CD14-positive monocyte (primary cell): ENCODE measurements around the gene HSPA14. TPM values are rescaled to one million over a fixed set of nuclear protein-coding genes. Genes with fewer than 3 reads are reported as not detected.

Experiments
- DNase-seq, 3 donors: peaks; one replicate each; pipeline ENCODE4 v3.0.0-alpha.2; 2011 to 2022
- H2AFZ ChIP-seq: 2 replicates; pipeline ENCODE4 v1.6.0; 2012; ENCODE audit warnings: mild to moderate bottlenecking, low read depth, low read length, inconsistent platforms; ENCODE audit not compliant: insufficient read depth, poor library complexity, severe bottlenecking
- H3K27ac ChIP-seq, 2 donors: 1 replicate in 1 of 2; 2 replicates in 1 of 2; pipeline ENCODE4 v1.5.1; 2012 to 2013; ENCODE audit warnings: low read length in 2 of 2, control low read depth in 1 of 2, inconsistent platforms in 1 of 2, low read depth in 1 of 2, mild to moderate bottlenecking in 1 of 2
- H3K27me3 ChIP-seq, 2 donors: one replicate each; pipeline versions ENCODE4 v1.6.0 to v1.6.1; 2011 to 2013; ENCODE audit warnings: low read length in 2 of 2; ENCODE audit not compliant: control insufficient read depth in 2 of 2, insufficient read depth in 2 of 2
- H3K36me3 ChIP-seq, 2 donors: replicated peaks in 1 of 2; 1 replicate in 1 of 2; 2 replicates in 1 of 2; pipeline versions ENCODE4 v1.5.1 to v1.6.1; 2012 to 2013; ENCODE audit warnings: low read length in 2 of 2, control low read depth in 1 of 2, inconsistent platforms in 1 of 2, mild to moderate bottlenecking in 1 of 2; ENCODE audit not compliant: insufficient read depth in 2 of 2, control insufficient read depth in 1 of 2
- H3K4me1 ChIP-seq, 2 donors: 1 replicate in 1 of 2; 2 replicates in 1 of 2; pipeline versions ENCODE4 v1.5.1 to v1.6.1; 2012 to 2013; ENCODE audit warnings: low read length in 2 of 2, control low read depth in 1 of 2, inconsistent platforms in 1 of 2, mild to moderate bottlenecking in 1 of 2, moderate library complexity in 1 of 2; ENCODE audit not compliant: insufficient read depth in 2 of 2, control insufficient read depth in 1 of 2
- H3K4me2 ChIP-seq: replicated peaks from 2 replicates; pipeline ENCODE3; 2012; ENCODE audit warnings: low read length, moderate library complexity, mild to moderate bottlenecking; ENCODE audit not compliant: poor library complexity, severe bottlenecking; ENCODE audit errors: extremely low read depth
- H3K4me3 ChIP-seq, 3 experiments: fragments of 200-600 bp in 1 of 3; sonication (generic) in 1 of 3; replicated peaks in 1 of 3; 1 replicate in 2 of 3; 2 replicates in 1 of 3; pipeline ENCODE4 v1.5.1; 2011 to 2013; ENCODE audit warnings: low read length in 3 of 3, mild to moderate bottlenecking in 3 of 3, control low read depth in 2 of 3, low read depth in 2 of 3, inconsistent platforms in 1 of 3, moderate library complexity in 1 of 3
- H3K79me2 ChIP-seq: 2 replicates; pipeline ENCODE4 v1.6.0; 2012; ENCODE audit warnings: mild to moderate bottlenecking, control low read depth, inconsistent platforms, low read length, moderate library complexity; ENCODE audit not compliant: insufficient read depth
- H3K9ac ChIP-seq: 2 replicates; pipeline ENCODE4 v1.6.0; 2017; ENCODE audit warnings: low read length, mild to moderate bottlenecking; ENCODE audit not compliant: insufficient read depth, poor library complexity, severe bottlenecking
- H3K9me3 ChIP-seq, 2 donors: replicated peaks in 1 of 2; 1 replicate in 1 of 2; 2 replicates in 1 of 2; pipeline versions ENCODE4 v1.5.1 to v1.6.1; 2012 to 2013; ENCODE audit warnings: low read length in 2 of 2, control low read depth in 1 of 2; ENCODE audit not compliant: control insufficient read depth in 1 of 2, insufficient read depth in 1 of 2
- H4K20me1 ChIP-seq: 2 replicates; pipeline ENCODE4 v1.6.0; 2012; ENCODE audit warnings: mild to moderate bottlenecking, low read length, control low read depth, moderate library complexity; ENCODE audit not compliant: insufficient read depth
- H3K27ac Mint-ChIP-seq, 7 donors: one replicate each; pipeline ENCODE4 v1.8.0; 2020; ENCODE audit warnings: mild to moderate bottlenecking in 7 of 7, mixed read lengths in 7 of 7, moderate library complexity in 6 of 7, inconsistent platforms in 2 of 7
- H3K27me3 Mint-ChIP-seq, 3 donors: one replicate each; pipeline ENCODE4 v1.8.0; 2021 to 2022; ENCODE audit warnings: low read depth in 3 of 3, mild to moderate bottlenecking in 3 of 3, mixed read lengths in 3 of 3, moderate library complexity in 3 of 3, inconsistent platforms in 1 of 3
- H3K36me3 Mint-ChIP-seq, 2 donors: one replicate each; pipeline ENCODE4 v1.8.0; 2020; ENCODE audit warnings: mixed read lengths in 2 of 2, inconsistent platforms in 1 of 2, mild to moderate bottlenecking in 1 of 2
- H3K4me1 Mint-ChIP-seq: one replicate; pipeline ENCODE4 v1.8.0; 2020; ENCODE audit warnings: mild to moderate bottlenecking, mixed read lengths
- H3K4me3 Mint-ChIP-seq, 2 donors: one replicate each; pipeline ENCODE4 v1.8.0; 2020; ENCODE audit warnings: mild to moderate bottlenecking in 2 of 2, mixed read lengths in 2 of 2, moderate library complexity in 1 of 2
- H3K9me3 Mint-ChIP-seq, 7 donors: one replicate each; pipeline ENCODE4 v1.8.0; 2020 to 2022; ENCODE audit warnings: mixed read lengths in 7 of 7, mild to moderate bottlenecking in 6 of 7, moderate library complexity in 6 of 7, inconsistent platforms in 2 of 7
- CTCF ChIP-seq: fragments of 200-600 bp; IDR thresholded peaks from one replicate; pipeline ENCODE4 v1.8.0; 2022; ENCODE audit warnings: antibody characterized with exemption, mild to moderate bottlenecking
- whole genome bisulfite sequencing: methylation state at CpG from one replicate; pipeline ENCODE4 v1.1.5; 2013; ENCODE audit warnings: missing lambda C conversion rate; ENCODE audit not compliant: insufficient coverage; 5-methylcytosine and 5-hydroxymethylcytosine counted together
- intact Hi-C, 2 donors: fragments of 100-400 bp; cut with micrococcal nuclease; formaldehyde crosslinking; loops; one replicate each; pipeline versions ENCODE4 v1.15.0 to v1.15.1; 2023
- polyA plus RNA-seq, 3 donors: library from polyadenylated mRNA; depleted of rRNA in 1 of 3; unstranded in 2 of 3; stranded (reverse) in 1 of 3; fragments of 300-500 nt in 2 of 3; fragments of >200 nt in 1 of 3; fragmentation: Illumina TruSeq in 2 of 3; gene quantifications; 1 replicate in 2 of 3; 2 replicates in 1 of 3; pipeline ENCODE4 v1.2.3, GENCODE V29; 2012 to 2021

Gene HSPA14
- polyA plus RNA-seq, 3 donors: 10.4 to 19.3 (median 15.4) TPM

DNA sequence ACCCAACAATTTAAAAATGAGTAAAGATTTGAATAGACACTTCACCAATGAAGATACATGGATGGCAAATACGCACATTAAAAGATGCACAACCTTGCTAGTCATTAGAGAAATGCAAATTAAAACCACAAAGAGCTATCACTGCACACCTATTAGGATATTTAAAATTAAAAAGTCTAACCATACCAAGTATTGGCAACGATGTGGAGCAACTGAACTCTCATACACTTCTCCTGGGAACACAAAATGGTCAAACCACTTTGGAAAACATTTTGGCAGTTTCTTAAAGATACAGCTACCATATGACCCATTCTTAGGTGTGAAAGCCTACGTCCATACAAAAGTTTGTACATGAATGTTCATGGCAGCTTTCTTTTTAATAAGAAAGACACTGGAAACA is 79.7 kb downstream of the HSPA14 start:
- H2AFZ ChIP-seq: no peak overlapping the region
- no peak overlapping the region for H3K27ac ChIP-seq
- no peaks in the 10 kb centered on the region for H3K27me3 ChIP-seq
- TF ChIP-seq CTCF: no peak
- no peak overlapping the region for H3K4me2 ChIP-seq
- Mint-ChIP-seq H3K27me3 (no peaks in the 10 kb centered on the region), H3K36me3 (peaks cover 96 to 100% of the 10 kb centered on the region in 2 donors), H3K27ac (no peak overlapping the region), H3K4me1 (no peaks in the 10 kb centered on the region), H3K4me3 (no peak overlapping the region), H3K9me3 (peaks cover 9 to 19% (median 10%) of the 10 kb centered on the region in 7 donors)
- H4K20me1 ChIP-seq: peaks cover 27% of the 10 kb centered on the region
- H3K4me1 ChIP-seq: no peaks in the 10 kb centered on the region
- peaks cover 6 to 18% of the 10 kb centered on the region in 2 donors for H3K9me3 ChIP-seq
- no peak overlapping the region for H3K9ac ChIP-seq
- H3K36me3 ChIP-seq: peaks cover 87 to 100% of the 10 kb centered on the region in 2 donors
- H3K79me2 ChIP-seq: peaks cover 17% of the 10 kb centered on the region
- no CpG with 5 or more reads among the region's 3 CpGs for WGBS
- no peak for DNase-seq
- H3K4me3 ChIP-seq: no peak overlapping the region
- intact Hi-C loops: no loop called here

DNA sequence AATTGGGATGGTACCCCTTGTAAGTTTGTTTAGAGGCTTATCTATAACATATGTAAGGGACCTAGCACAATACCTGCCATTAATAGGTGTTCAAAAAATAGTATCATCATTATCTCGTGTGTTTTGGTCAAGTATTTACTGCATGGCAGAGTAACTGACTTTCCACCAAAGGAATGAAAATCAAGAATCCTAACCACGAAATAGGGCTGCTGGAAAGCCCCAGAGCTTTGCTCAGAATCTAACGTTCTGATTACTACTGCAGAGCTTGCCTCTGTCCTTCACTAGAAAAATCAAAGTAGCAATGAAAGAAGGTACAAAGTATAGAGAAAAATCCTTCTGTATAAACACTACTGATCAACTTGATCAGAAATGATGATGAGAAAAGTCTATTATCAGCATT is 80.9 kb downstream of the HSPA14 start:
- 100% methylated on average over 1 of the region's 3 CpGs for WGBS
- H4K20me1 ChIP-seq: peaks cover 27% of the 10 kb centered on the region
- no peaks in the 10 kb centered on the region for H3K4me1 ChIP-seq
- H3K9me3 ChIP-seq: peaks cover 6 to 18% of the 10 kb centered on the region in 2 donors
- H3K9me3 Mint-ChIP-seq: peaks cover 8 to 19% (median 10%) of the 10 kb centered on the region in 7 donors
- no peak overlapping the region for H2AFZ ChIP-seq
- no peak overlapping the region for H3K4me3 ChIP-seq
- H3K27ac ChIP-seq: no peak overlapping the region
- H3K27ac Mint-ChIP-seq: no peak overlapping the region
- no peaks in the 10 kb centered on the region for H3K4me1 Mint-ChIP-seq
- no peak for DNase-seq
- intact Hi-C loops: no loop called here
- peaks cover 97 to 100% of the 10 kb centered on the region in 2 donors for H3K36me3 Mint-ChIP-seq
- peaks cover 87 to 100% of the 10 kb centered on the region in 2 donors for H3K36me3 ChIP-seq
- no peak overlapping the region for H3K4me3 Mint-ChIP-seq
- no peaks in the 10 kb centered on the region for H3K27me3 ChIP-seq
- peaks cover 11% of the 10 kb centered on the region for H3K79me2 ChIP-seq
- no peak for TF ChIP-seq CTCF
- H3K27me3 Mint-ChIP-seq: no peaks in the 10 kb centered on the region
- H3K4me2 ChIP-seq: no peak overlapping the region
- no peak overlapping the region for H3K9ac ChIP-seq

Other genes with a start within 250 kb of the HSPA14 start
- 10 to 100 TPM; 27.2 to 68.5 (median 28.4) TPM for gene FAM107B, start 63.4 kb upstream of the HSPA14 start, polyA plus RNA-seq
- gene CDNF, start 269 bp upstream of the HSPA14 start, polyA plus RNA-seq: under 1 TPM in 2 of 3 donors, not detected in 1; 0.28 TPM
- 1 to 10 TPM; 5.0 to 7.6 (median 7.3) TPM for gene MSANTD7, start within 50 bp of the HSPA14 start, polyA plus RNA-seq
- gene SUV39H2, start 40.6 kb downstream of the HSPA14 start, polyA plus RNA-seq: 1 to 10 TPM in 1 of 3 donors, under 1 TPM in 2; 0.85 to 1.2 (median 0.86) TPM
- gene DCLRE1C, start 115.8 kb downstream of the HSPA14 start, polyA plus RNA-seq: 10 to 100 TPM in 2 of 3 donors, 1 to 10 TPM in 1; 8.9 to 17.6 (median 10.9) TPM
- gene MEIG1, start 121.1 kb downstream of the HSPA14 start, polyA plus RNA-seq: under 1 TPM in 1 of 3 donors, not detected in 2; 0.47 TPM
- gene OLAH, start 205.6 kb downstream of the HSPA14 start, polyA plus RNA-seq: under 1 TPM in 1 of 3 donors, not detected in 2; 0.09 TPM